ENCODE results near the gene GNL2.

Gene GNL2

DNA sequence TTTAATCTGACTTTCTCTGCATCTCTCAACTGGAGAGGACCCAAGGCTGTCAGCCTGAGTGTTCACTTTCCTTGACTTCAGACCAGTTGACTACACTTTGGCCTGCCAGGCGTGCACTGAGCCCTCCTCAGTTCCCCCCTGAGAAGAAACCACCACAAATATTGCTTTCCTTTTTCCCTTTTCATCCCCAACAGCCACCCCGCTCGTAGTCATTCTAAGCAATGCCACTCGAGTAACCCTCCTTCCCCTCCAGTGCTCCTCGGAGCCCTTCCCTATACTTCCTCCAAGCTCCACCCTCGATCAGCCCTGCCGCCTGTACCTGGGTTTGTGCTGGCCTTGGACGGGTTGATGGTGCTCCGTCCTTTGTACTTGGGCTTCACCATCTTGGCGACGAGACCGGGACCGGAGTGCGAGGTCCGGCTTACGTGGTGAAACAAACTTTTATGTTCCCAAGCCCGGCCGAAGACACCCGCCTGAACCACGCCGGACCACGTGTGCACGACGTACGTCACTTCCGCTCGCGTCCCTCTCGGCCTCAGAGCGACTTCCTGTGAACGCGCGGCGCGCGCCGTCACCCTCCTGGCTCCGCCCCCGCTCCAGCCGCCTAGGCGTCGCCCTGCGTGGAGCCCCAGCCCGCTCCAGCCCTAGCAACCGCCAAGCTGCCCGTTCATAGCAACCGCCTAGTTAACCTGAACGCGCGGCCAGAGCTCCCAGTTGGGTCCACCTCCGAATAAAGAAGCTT lies at the start of gene GNL2:
GNL2 (minus strand) TSS at position 498 of the 742 bp plus-strand sequence; CDS start at position 383, 115 bp downstream.
- peak; percentile 95 for DNase-seq (ENCODE audit: low read depth)
- TF ChIP-seq, protein P1, sequence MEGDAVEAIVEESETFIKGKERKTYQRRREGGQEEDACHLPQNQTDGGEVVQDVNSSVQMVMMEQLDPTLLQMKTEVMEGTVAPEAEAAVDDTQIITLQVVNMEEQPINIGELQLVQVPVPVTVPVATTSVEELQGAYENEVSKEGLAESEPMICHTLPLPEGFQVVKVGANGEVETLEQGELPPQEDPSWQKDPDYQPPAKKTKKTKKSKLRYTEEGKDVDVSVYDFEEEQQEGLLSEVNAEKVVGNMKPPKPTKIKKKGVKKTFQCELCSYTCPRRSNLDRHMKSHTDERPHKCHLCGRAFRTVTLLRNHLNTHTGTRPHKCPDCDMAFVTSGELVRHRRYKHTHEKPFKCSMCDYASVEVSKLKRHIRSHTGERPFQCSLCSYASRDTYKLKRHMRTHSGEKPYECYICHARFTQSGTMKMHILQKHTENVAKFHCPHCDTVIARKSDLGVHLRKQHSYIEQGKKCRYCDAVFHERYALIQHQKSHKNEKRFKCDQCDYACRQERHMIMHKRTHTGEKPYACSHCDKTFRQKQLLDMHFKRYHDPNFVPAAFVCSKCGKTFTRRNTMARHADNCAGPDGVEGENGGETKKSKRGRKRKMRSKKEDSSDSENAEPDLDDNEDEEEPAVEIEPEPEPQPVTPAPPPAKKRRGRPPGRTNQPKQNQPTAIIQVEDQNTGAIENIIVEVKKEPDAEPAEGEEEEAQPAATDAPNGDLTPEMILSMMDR (conservative IDR thresholded peaks at IDR 0.05; ENCODE audit: control insufficient read depth, insufficient read depth, low read depth, low read length) = no peak
- peak within 1 kb of the TSS; percentile 99 for H3K4me3 ChIP-seq (ENCODE audit: control insufficient read depth, low read depth, low read length)

DNA sequence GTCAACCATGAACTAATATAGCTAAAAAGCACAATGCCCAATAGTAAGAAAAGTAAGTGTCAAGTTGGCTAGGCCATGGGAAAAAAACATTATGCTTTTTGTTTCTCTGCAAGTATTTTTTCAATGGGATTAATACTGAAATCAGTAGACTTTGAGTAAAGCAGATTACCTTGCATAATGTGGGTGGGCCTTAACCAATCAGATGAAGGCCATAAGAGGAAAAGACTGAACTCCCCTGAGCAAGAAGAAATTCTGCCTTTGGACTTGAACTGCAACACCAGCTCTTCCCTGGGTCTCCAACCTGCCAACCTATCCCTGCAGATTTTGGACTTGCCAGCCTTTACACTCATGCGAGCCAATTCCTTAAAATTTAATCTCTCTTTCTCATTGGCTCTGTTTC lies 45.3 kb upstream of the GNL2 start:
- TF ChIP-seq, protein P1 (conservative IDR thresholded peaks at IDR 0.05; ENCODE audit: control insufficient read depth, insufficient read depth, low read depth, low read length) = no peak
- no peak overlapping the region for H3K4me3 ChIP-seq (ENCODE audit: control insufficient read depth, low read depth, low read length)
- no peak for DNase-seq (ENCODE audit: low read depth)

DNA sequence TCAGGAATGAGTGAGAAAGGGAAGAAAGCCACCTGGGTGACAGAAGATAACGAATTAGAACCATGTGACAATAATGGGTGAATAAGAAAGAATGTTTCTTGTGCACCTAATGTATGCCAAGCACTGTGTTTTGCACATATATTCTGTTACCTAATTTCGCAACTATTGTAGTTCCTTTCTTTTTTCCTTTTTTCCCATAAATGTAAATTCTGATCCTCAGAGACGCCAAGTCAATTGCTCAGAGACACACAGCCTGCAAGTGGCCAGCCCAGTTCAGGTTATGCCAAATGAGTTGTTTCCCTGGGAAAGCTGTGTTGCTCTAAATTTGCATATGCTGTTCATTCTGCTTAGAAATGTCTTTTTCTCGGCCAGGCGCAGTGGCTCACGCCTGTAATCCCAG lies 40.7 kb upstream of the GNL2 start:
- no peak for DNase-seq (ENCODE audit: low read depth)
- TF ChIP-seq, protein P1 (conservative IDR thresholded peaks at IDR 0.05; ENCODE audit: control insufficient read depth, insufficient read depth, low read depth, low read length) = no peak
- H3K4me3 ChIP-seq (ENCODE audit: control insufficient read depth, low read depth, low read length) = no peak overlapping the region

DNA sequence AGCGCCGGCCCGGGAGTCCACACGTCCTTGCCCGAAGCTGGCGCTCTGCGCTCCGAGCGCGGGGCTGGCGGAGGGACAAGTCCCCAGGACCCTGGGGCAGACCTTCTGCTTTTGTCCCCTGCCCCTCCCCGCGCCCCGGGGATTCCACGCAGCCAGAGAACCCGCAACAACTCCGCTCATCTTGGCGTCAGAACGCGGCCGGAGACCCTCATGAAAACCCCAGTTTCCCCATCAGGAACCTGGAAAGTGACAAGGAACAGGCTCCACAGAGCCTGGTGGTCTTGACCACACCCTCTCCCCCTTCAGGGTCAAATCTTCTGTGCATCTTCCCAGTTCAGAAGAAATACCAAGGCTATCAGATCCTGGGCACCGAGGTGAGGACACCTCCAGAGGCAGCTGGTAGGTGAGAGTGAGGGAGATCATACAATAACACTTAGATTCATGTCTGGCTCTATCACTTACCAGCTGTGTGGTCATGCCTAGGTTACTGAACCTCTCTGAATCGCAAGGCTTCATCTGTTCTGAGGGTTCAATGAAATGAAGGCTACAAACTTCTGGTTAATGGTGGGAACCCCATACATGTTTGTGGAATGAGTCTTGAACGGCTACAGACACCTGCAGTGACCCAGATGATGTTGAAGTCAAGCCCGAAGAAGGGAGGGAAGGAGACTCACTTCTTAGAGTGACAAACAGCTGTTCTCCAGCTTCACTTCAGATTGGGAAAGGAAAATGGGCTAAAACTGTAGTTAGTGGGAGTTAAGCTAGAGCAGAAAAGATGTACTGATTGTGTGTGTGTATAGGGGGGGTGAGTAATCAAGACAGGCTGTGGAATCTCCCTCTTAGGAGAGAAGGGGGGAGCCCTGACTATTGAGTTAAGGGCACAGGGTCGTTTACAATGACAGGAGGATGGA lies 39.5 kb upstream of the GNL2 start:
- TF ChIP-seq, protein P1 (conservative IDR thresholded peaks at IDR 0.05; ENCODE audit: control insufficient read depth, insufficient read depth, low read depth, low read length) = no peak
- no peak for DNase-seq (ENCODE audit: low read depth)
- H3K4me3 ChIP-seq (ENCODE audit: control insufficient read depth, low read depth, low read length) = no peak overlapping the region

DNA sequence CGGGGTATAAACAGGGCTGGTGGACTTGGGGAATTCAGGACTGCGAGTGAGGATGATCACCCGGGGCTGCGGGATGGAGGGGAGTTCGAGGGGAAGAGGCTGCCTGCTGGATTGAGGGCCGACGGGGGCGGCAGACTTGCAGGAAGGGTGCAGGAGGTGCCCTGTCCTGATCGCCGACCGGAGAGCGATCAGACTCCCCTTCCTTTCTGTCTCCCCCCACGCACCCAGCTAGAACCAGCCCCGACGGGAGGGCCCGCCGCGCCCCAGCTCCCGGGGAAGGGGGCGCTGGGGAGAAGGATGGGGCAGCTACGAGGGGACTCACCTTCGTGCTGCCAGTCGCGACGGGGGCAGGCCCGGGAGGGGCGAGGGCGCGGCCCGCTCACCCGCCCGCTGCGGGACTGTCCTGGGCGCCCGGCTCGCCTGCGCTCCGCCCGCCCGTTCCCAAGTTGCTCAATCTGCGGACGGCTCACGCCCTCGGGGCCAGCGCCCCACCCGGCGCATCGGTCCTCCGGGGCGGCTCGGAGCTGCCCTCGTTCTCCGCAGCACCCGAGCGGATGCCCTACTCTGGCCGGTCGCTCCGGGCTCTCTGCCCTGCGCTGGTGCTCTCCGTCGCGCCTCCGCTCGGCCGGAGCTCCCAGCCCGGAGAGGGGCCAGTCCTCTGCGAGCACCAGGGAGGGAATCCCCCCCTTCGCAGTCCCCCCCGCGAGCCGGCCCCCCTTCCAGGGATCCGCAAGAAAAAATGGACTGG lies 38.7 kb upstream of the GNL2 start, which contains the start of gene RSPO1:
RSPO1 (minus strand) TSS at position 649 of the 748 bp plus-strand sequence. CDS start 5,231 bp downstream, outside the sequence.
- TF ChIP-seq, protein P1 (conservative IDR thresholded peaks at IDR 0.05; ENCODE audit: control insufficient read depth, insufficient read depth, low read depth, low read length) = no peak
- peak; percentile 17 for DNase-seq (ENCODE audit: low read depth)
- H3K4me3 ChIP-seq (ENCODE audit: control insufficient read depth, low read depth, low read length) = no peak within 1 kb of the TSS

DNA sequence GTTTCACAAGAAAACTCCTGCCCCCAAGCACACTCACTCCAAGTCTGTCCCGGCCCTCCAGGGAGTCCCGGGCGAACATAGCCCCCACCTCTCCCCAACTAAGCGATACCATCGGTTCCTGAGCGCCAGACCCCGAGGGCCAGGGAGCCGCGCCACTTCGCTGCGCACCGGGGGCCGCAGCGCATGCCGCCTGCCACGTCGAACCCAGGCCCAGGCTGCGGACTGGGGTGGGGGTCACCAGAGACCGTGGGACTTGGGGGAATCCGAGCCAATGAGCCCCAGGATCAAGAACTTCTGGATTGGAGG lies 38.2 kb upstream of the GNL2 start:
- H3K4me3 ChIP-seq (ENCODE audit: control insufficient read depth, low read depth, low read length) = no peak overlapping the region
- TF ChIP-seq, protein P1 (conservative IDR thresholded peaks at IDR 0.05; ENCODE audit: control insufficient read depth, insufficient read depth, low read depth, low read length) = no peak
- DNase-seq (ENCODE audit: low read depth) = no peak
